Measurements from ENCODE around the gene ZNF155. TPM values are rescaled to one million over a fixed set of nuclear protein-coding genes. Genes with fewer than 3 reads are reported as not detected.

The ZNF155 gene
- total RNA-seq, 8 experiments from 2014 or later: 5.1 to 12.2 (median 7.7) TPM

GRCh38 chr19:43966079-43966694 is 17.8 kb upstream of the ZNF155 start:
- H3K4me3 ChIP-seq: no peak overlapping the region
- in situ Hi-C loops (cut with MboI; ENCODE audit: low pct_unique_long_range_greater_than_20kb in 2 of 9, low sequenced_read_pairs in 9 of 9, unreplicated experiment in 9 of 9): no loop called here
- WGBS, 10 experiments: 50 to 100% (median 90%) methylated on average over 1 to 3 of the region's 3 CpGs
- H3K27ac ChIP-seq: no peak overlapping the region
- H3K4me1 ChIP-seq (replicated peaks in 1 of 2): no peaks in the 10 kb centered on the region
- no peak for ATAC-seq (replicated peaks in 6 of 8)

GRCh38 chr19:43976732-43977131 is 7.3 kb upstream of the ZNF155 start:
- Histone ChIP-seq H3K4me3 (no peak overlapping the region), H3K27ac (no peak overlapping the region), H3K4me1 (replicated peaks in 1 of 2) (no peaks in the 10 kb centered on the region)
- 43 to 100% (median 78%) methylated on average over 1 of the region's 1 CpG for WGBS, 10 experiments
- in situ Hi-C loops (cut with MboI; ENCODE audit: low pct_unique_long_range_greater_than_20kb in 2 of 9, low sequenced_read_pairs in 9 of 9, unreplicated experiment in 9 of 9): no loop called here
- ATAC-seq (replicated peaks in 6 of 8): no peak

GRCh38 chr19:43983544-43983911 is 460 bp upstream of the ZNF155 start:
- peak overlapping the region; percentile 57 to 88 (median 71) for H3K4me3 ChIP-seq
- no peak for ATAC-seq (replicated peaks in 6 of 8)
- H3K4me1 ChIP-seq (replicated peaks in 1 of 2): peaks cover 2 to 4% of the 10 kb centered on the region in 2 donors
- in situ Hi-C loops (cut with MboI; ENCODE audit: low pct_unique_long_range_greater_than_20kb in 2 of 9, low sequenced_read_pairs in 9 of 9, unreplicated experiment in 9 of 9): no loop called here
- H3K27ac ChIP-seq: no peak overlapping the region
- WGBS, 10 experiments: 0 to 100% (median 60%) methylated on average over 1 to 2 of the region's 2 CpGs; no CpG with 5 or more reads in 3 of the 10 experiments

GRCh38 chr19:43984687-43985000 is 656 bp downstream of the ZNF155 start:
- peaks cover 2 to 4% of the 10 kb centered on the region in 2 donors for H3K4me1 ChIP-seq (replicated peaks in 1 of 2)
- WGBS, 10 experiments: 0 to 9% (median 5%) methylated on average over 2 to 13 of the region's 14 CpGs; no CpG with 5 or more reads in 4 of the 10 experiments
- in situ Hi-C loops (cut with MboI; ENCODE audit: low pct_unique_long_range_greater_than_20kb in 2 of 9, low sequenced_read_pairs in 9 of 9, unreplicated experiment in 9 of 9): no loop called here
- H3K27ac ChIP-seq: no peak overlapping the region
- ATAC-seq (replicated peaks in 6 of 8): peak in 7 of 8 experiments; percentile 3 to 32 (median 6)
- peak overlapping the region; percentile 57 to 88 (median 71) for H3K4me3 ChIP-seq

- WGBS, 10 experiments: 77 to 100% (median 92%) methylated on average over 1 to 8 of the region's 10 CpGs; no CpG with 5 or more reads in 4 of the 10 experiments
- no peak for ATAC-seq (replicated peaks in 6 of 8)
Measured at GRCh38 chr19:43997631-43998290, 13.8 kb downstream of the ZNF155 start.

GRCh38 chr19:44002212-44002565 is 18.2 kb downstream of the ZNF155 start:
- 0 to 60% (median 19%) methylated on average over 2 to 8 of the region's 8 CpGs for WGBS, 10 experiments
- peak overlapping the region; percentile 62 to 88 (median 71) for H3K4me3 ChIP-seq
- peak overlapping the region in 1 of 2 donors; percentile 9 for H3K27ac ChIP-seq
- peak in 3 of 8 experiments; percentile 4 to 7 (median 7) for ATAC-seq (replicated peaks in 6 of 8)
- peaks cover 3 to 4% of the 10 kb centered on the region in 2 donors for H3K4me1 ChIP-seq (replicated peaks in 1 of 2)
- in situ Hi-C loops (cut with MboI; ENCODE audit: low pct_unique_long_range_greater_than_20kb in 2 of 9, low sequenced_read_pairs in 9 of 9, unreplicated experiment in 9 of 9): no loop called here

More at GRCh38 chr19:43997631-43998290, 13.8 kb downstream of the ZNF155 start:
- Histone ChIP-seq H3K4me3 (no peak overlapping the region), H3K27ac (no peak overlapping the region), H3K4me1 (replicated peaks in 1 of 2) (peaks cover 0 to 4% of the 10 kb centered on the region in 2 donors)
- in situ Hi-C loops (cut with MboI; ENCODE audit: low pct_unique_long_range_greater_than_20kb in 2 of 9, low sequenced_read_pairs in 9 of 9, unreplicated experiment in 9 of 9): no loop called here

GRCh38 chr19:44002566-44003460 is 18.8 kb downstream of the ZNF155 start, which contains the start of gene ZNF230:
Gene ZNF230 (plus strand): TSS chr19:44002957. CDS start chr19:44007079, 4,122 bp downstream.
- H3K4me1 ChIP-seq (replicated peaks in 1 of 2): peaks cover 3 to 4% of the 10 kb centered on the region in 2 donors
- ATAC-seq (replicated peaks in 6 of 8): peak; percentile 95 to 100 (median 99)
- in situ Hi-C loops (cut with MboI; ENCODE audit: low pct_unique_long_range_greater_than_20kb in 2 of 9, low sequenced_read_pairs in 9 of 9, unreplicated experiment in 9 of 9): no loop called here
- 0 to 3% (median 0%) methylated on average over 2 to 22 of the region's 48 CpGs; no CpG with 5 or more reads in 2 of the 10 experiments for WGBS, 10 experiments
- peak within 1 kb of the TSS; percentile 62 to 88 (median 71) for H3K4me3 ChIP-seq
- H3K27ac ChIP-seq: peak within 1 kb of the TSS in 1 of 2 donors; percentile 35

GRCh38 chr19:44003461-44004009 is 19.5 kb downstream of the ZNF155 start:
- Histone ChIP-seq H3K27ac (no peak overlapping the region), H3K4me1 (replicated peaks in 1 of 2) (peaks cover 3 to 4% of the 10 kb centered on the region in 2 donors), H3K4me3 (peak overlapping the region; percentile 62 to 88 (median 71))
- in situ Hi-C loops (cut with MboI; ENCODE audit: low pct_unique_long_range_greater_than_20kb in 2 of 9, low sequenced_read_pairs in 9 of 9, unreplicated experiment in 9 of 9): no loop called here
- WGBS, 10 experiments: 0 to 7% (median 0%) methylated on average over 1 to 14 of the region's 15 CpGs; no CpG with 5 or more reads in 1 of the 10 experiments
- ATAC-seq (replicated peaks in 6 of 8): peak in 3 of 8 experiments; percentile 4 to 12 (median 6)

GRCh38 chr19:44005973-44006372 is 22.0 kb downstream of the ZNF155 start:
- no peak overlapping the region for H3K27ac ChIP-seq
- 88 to 100% (median 100%) methylated on average over 1 of the region's 1 CpG; no CpG with 5 or more reads in 2 of the 10 experiments for WGBS, 10 experiments
- peaks cover 3 to 4% of the 10 kb centered on the region in 2 donors for H3K4me1 ChIP-seq (replicated peaks in 1 of 2)
- in situ Hi-C loops (cut with MboI; ENCODE audit: low pct_unique_long_range_greater_than_20kb in 2 of 9, low sequenced_read_pairs in 9 of 9, unreplicated experiment in 9 of 9): no loop called here
- ATAC-seq (replicated peaks in 6 of 8): no peak
- no peak overlapping the region for H3K4me3 ChIP-seq

GRCh38 chr19:44007473-44007872 is 23.5 kb downstream of the ZNF155 start:
- Histone ChIP-seq H3K4me3 (no peak overlapping the region), H3K4me1 (replicated peaks in 1 of 2) (peaks cover 0 to 3% of the 10 kb centered on the region in 2 donors), H3K27ac (no peak overlapping the region)
- WGBS, 10 experiments: 83 to 100% (median 100%) methylated on average over 1 to 5 of the region's 6 CpGs; no CpG with 5 or more reads in 3 of the 10 experiments
- in situ Hi-C loops (cut with MboI; ENCODE audit: low pct_unique_long_range_greater_than_20kb in 2 of 9, low sequenced_read_pairs in 9 of 9, unreplicated experiment in 9 of 9): no loop called here
- ATAC-seq (replicated peaks in 6 of 8): no peak

- H3K4me1 ChIP-seq (replicated peaks in 1 of 2): no peaks in the 10 kb centered on the region
- no peak overlapping the region for H3K4me3 ChIP-seq
- ATAC-seq (replicated peaks in 6 of 8): no peak
- no peak overlapping the region for H3K27ac ChIP-seq
- in situ Hi-C loops (cut with MboI; ENCODE audit: low pct_unique_long_range_greater_than_20kb in 2 of 9, low sequenced_read_pairs in 9 of 9, unreplicated experiment in 9 of 9): no loop called here
- 20 to 100% (median 91%) methylated on average over 1 to 5 of the region's 5 CpGs; no CpG with 5 or more reads in 1 of the 10 experiments for WGBS, 10 experiments
Measured at GRCh38 chr19:44010468-44010867, 26.5 kb downstream of the ZNF155 start.

- peaks cover 0 to 1% of the 10 kb centered on the region in 2 donors for H3K4me1 ChIP-seq (replicated peaks in 1 of 2)
- 0 to 30% (median 8%) methylated on average over 1 to 2 of the region's 2 CpGs; no CpG with 5 or more reads in 3 of the 10 experiments for WGBS, 10 experiments
- in situ Hi-C loops (cut with MboI; ENCODE audit: low pct_unique_long_range_greater_than_20kb in 2 of 9, low sequenced_read_pairs in 9 of 9, unreplicated experiment in 9 of 9): no loop called here
- no peak overlapping the region for H3K4me3 ChIP-seq
- no peak overlapping the region for H3K27ac ChIP-seq
- ATAC-seq (replicated peaks in 6 of 8): no peak
Measured at GRCh38 chr19:44019498-44019897, 35.5 kb downstream of the ZNF155 start.

Data from motor neuron (in vitro differentiated cells).